Osteocyte (in vitro differentiated cells): ENCODE results near the gene FAM156B. TPM values are rescaled to one million over a fixed set of nuclear protein-coding genes. Genes with fewer than 3 reads are reported as not detected.
"Not testable (repeated sequence)": the region's sequence is repeated elsewhere in the genome, so short reads cannot be mapped to it uniquely, and the experiment has no call there.

Experiments used
- DNase-seq: peaks from one replicate; pipeline ENCODE4 v3.0.0; 2021; ENCODE audit warnings: mixed read lengths; ENCODE audit not compliant: unreplicated experiment; ENCODE audit errors: extremely low spot score
- H3K27ac Mint-ChIP-seq: one replicate; pipeline ENCODE4 v1.8.0; 2021; ENCODE audit warnings: mild to moderate bottlenecking, mixed read lengths; ENCODE audit not compliant: unreplicated experiment
- H3K27me3 Mint-ChIP-seq: one replicate; pipeline ENCODE4 v1.8.0; 2021; ENCODE audit warnings: mixed read lengths; ENCODE audit not compliant: unreplicated experiment
- H3K36me3 Mint-ChIP-seq: one replicate; pipeline ENCODE4 v1.8.0; 2021; ENCODE audit warnings: mixed read lengths; ENCODE audit not compliant: unreplicated experiment
- H3K4me1 Mint-ChIP-seq: one replicate; pipeline ENCODE4 v1.8.0; 2021; ENCODE audit warnings: mixed read lengths; ENCODE audit not compliant: unreplicated experiment
- H3K4me3 Mint-ChIP-seq: one replicate; pipeline ENCODE4 v1.8.0; 2021; ENCODE audit warnings: mild to moderate bottlenecking, moderate library complexity, mixed read lengths; ENCODE audit not compliant: unreplicated experiment
- H3K9me3 Mint-ChIP-seq: one replicate; pipeline ENCODE4 v1.8.0; 2021; ENCODE audit warnings: mixed read lengths; ENCODE audit not compliant: unreplicated experiment
- long read RNA-seq: library from polyadenylated mRNA; unstranded; transcript quantifications from one replicate; pipeline ENCODE4 v2.0.0, GENCODE V29; 2021
- total RNA-seq: library from RNA; stranded (reverse); gene quantifications from 2 replicates; pipeline ENCODE4 v1.2.1, GENCODE V29; 2021
- TF ChIP-seq, protein P1 (sequence below): fragments of 200-600 bp; sonication (generic); IDR thresholded peaks from 2 replicates; pipeline ENCODE4 v1.5.0; 2021; ENCODE audit warnings: antibody characterized with exemption, mild to moderate bottlenecking, moderate library complexity

Gene FAM156B, protein sequence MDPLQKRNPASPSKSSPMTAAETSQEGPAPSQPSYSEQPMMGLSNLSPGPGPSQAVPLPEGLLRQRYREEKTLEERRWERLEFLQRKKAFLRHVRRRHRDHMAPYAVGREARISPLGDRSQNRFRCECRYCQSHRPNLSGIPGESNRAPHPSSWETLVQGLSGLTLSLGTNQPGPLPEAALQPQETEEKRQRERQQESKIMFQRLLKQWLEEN
- 20.7 and 24.6 TPM in 2 replicates for total RNA-seq
- long read RNA-seq, transcript FAM156B-201 (3 exons, 2,537 nt), result minor isoform, 20 of 62 reads
- long read RNA-seq, transcript FAM156B-203 (4 exons, 2,942 nt), result minor isoform, 8 of 62 reads
- long read RNA-seq, transcript FAM156B-206 (4 exons, 776 nt), result major isoform, 21 of 62 reads
- long read RNA-seq, partial matches to known transcripts, result 2 of 62 reads
- long read RNA-seq, other reads (novel, unspliced or antisense), result 7 of 62 reads

DNA sequence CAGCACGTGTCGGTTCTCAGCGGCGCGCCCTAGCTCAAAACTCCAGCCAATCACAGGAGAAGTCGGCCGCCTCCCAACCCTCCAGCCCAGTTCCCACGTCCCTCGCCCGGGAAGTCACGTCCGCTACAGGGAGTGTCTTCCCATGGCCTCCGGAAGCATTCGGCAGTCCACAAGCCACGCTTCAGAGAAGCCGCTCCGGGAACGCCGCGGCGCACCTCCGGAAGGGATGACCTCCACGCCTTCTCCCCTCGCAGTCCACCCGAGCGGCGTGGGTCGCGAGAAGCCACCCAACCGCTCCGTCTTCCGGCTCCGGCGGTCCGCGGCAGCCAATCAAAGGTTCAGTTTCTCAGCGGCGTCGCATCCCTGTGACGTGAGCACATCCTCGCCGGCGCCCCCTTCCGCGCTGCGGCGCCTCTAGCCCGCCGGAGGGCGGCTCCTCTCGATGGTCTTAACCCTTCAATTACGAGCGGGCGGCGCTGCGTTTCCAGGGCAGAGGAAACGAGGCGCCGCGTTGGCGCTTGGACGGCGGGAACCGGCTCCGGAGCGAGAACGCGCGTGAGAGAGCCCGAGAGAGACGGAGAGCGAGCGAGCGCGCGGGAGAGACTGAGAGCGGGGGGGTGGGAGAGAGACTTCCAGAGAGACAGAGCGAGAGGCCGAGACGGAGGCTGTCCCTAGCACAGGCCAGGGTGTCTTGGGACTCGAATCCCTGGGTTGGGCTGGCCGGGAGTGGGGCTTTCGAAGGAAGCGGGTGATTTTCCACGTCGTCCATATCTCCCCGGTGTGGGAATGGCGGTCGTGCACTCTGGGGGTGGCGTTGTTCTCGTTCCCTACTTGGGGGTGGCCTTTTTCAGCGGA is at the start of gene FAM156B:
FAM156B (plus strand) TSS at position 476 of the 855 bp plus-strand sequence. CDS start 9,896 bp downstream, outside the sequence.
- not testable (repeated sequence) for H3K27ac Mint-ChIP-seq, H3K4me1 Mint-ChIP-seq

DNA sequence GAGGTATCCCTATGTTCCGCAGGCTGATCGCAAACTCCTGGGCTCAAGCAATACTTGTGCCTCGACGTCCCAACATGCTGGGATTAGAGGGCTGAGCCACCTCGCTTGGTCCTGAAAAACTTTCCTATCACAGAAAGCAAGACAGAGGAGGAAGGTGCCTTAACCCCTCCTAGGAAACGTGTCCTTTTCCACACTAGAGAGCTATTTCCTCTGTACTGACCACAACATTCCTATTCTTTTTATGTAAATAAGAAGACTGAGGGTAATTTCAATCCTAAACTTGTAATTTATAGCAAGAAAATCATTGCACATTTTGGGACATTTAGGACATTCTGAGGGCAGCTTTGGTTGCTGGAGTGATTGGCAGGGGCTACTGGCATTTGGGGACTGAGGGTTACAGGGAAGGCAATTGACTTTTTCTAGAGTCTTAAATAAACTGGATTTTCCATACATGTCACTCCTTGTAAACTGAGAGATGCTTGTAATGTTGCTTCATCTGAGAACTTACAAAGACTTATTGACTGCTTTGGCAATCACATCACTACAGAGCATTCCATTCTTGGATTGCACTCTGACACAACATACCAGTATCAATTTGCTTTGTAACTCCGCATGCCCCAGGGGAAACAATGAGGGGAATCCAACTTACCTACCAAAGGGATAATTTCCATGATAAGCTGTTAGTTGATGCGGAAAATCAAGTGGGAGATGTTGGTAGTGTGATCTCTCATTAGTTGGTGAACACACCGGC is 44.8 kb upstream of the FAM156B start:
- TF ChIP-seq, protein P1, sequence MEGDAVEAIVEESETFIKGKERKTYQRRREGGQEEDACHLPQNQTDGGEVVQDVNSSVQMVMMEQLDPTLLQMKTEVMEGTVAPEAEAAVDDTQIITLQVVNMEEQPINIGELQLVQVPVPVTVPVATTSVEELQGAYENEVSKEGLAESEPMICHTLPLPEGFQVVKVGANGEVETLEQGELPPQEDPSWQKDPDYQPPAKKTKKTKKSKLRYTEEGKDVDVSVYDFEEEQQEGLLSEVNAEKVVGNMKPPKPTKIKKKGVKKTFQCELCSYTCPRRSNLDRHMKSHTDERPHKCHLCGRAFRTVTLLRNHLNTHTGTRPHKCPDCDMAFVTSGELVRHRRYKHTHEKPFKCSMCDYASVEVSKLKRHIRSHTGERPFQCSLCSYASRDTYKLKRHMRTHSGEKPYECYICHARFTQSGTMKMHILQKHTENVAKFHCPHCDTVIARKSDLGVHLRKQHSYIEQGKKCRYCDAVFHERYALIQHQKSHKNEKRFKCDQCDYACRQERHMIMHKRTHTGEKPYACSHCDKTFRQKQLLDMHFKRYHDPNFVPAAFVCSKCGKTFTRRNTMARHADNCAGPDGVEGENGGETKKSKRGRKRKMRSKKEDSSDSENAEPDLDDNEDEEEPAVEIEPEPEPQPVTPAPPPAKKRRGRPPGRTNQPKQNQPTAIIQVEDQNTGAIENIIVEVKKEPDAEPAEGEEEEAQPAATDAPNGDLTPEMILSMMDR, result no peak
- H3K4me3 Mint-ChIP-seq, result no peak overlapping the region
- H3K9me3 Mint-ChIP-seq, result peaks cover 13% of the 10 kb centered on the region
- no peak overlapping the region for H3K27ac Mint-ChIP-seq
- peaks cover 9% of the 10 kb centered on the region for H3K4me1 Mint-ChIP-seq
- DNase-seq, result no peak
- H3K27me3 Mint-ChIP-seq, result peaks cover 2% of the 10 kb centered on the region
- no peaks in the 10 kb centered on the region for H3K36me3 Mint-ChIP-seq

More for the DNA sequence above, at the start of gene FAM156B:
- H3K36me3 Mint-ChIP-seq, DNase-seq, H3K4me3 Mint-ChIP-seq, H3K9me3 Mint-ChIP-seq, H3K27me3 Mint-ChIP-seq: not testable (repeated sequence)

DNA sequence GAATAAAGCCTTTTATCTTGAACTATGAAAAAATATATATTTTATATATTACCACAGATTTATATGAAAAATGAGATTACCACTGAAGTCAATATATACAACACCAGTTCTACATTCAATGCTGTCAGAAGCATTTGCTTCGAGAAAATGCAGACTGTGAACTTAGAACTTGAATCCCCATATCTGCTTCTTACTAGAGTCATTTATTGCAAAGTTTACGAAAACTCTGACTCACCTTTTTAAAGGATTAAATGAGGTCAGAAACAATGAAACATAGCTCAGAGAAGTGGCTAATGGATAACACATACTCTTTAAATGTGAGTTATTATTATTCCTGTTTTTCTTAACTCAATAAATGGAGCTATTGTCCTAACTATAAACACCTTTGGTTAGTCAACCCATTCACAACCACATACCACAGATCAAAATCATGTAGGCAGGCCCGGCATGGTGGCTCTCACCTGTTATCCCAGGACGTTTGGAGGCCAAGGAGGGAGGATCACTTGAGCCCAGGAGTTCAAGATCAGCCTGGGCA is 40.1 kb upstream of the FAM156B start:
- not testable (repeated sequence) for H3K4me1 Mint-ChIP-seq, H3K4me3 Mint-ChIP-seq, DNase-seq, H3K27me3 Mint-ChIP-seq, H3K36me3 Mint-ChIP-seq, H3K27ac Mint-ChIP-seq
- peaks cover 26% of the 10 kb centered on the region for H3K9me3 Mint-ChIP-seq

DNA sequence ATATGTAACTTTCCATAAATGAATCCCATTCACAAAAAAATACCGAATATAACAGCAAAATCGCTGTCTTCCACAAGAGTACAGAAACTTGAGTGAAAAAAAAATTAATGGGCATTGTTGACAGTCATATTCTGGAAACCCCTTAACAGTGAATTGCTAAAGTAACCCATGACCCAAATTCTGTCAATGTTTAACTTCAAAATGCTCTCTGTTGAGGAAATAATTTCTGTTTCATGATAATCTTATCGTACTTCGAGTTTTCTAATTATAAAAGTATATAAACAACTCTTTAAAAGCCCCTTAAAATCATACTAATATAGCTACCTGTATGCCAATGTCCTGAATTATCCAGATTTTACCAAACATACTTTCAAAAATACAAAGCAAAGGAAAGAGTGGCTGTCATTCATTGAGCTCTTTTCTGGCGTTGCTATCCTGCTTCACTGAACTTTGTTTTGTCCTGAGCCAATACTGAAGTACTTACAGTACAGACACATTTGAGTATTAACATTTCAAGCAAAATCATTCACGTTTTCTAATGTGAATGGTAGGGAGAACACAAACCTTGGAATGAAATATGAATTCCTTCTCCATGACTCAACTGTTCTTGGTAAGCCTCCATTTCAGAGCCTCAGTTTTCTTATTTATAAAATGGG is 31.7 kb upstream of the FAM156B start:
- H3K36me3 Mint-ChIP-seq, result no peaks in the 10 kb centered on the region
- TF ChIP-seq, protein P1, result no peak
- peaks cover 12% of the 10 kb centered on the region for H3K9me3 Mint-ChIP-seq
- H3K27me3 Mint-ChIP-seq, result peaks cover 12% of the 10 kb centered on the region
- no peak overlapping the region for H3K4me3 Mint-ChIP-seq
- no peaks in the 10 kb centered on the region for H3K4me1 Mint-ChIP-seq
- no peak for DNase-seq
- H3K27ac Mint-ChIP-seq, result no peak overlapping the region

DNA sequence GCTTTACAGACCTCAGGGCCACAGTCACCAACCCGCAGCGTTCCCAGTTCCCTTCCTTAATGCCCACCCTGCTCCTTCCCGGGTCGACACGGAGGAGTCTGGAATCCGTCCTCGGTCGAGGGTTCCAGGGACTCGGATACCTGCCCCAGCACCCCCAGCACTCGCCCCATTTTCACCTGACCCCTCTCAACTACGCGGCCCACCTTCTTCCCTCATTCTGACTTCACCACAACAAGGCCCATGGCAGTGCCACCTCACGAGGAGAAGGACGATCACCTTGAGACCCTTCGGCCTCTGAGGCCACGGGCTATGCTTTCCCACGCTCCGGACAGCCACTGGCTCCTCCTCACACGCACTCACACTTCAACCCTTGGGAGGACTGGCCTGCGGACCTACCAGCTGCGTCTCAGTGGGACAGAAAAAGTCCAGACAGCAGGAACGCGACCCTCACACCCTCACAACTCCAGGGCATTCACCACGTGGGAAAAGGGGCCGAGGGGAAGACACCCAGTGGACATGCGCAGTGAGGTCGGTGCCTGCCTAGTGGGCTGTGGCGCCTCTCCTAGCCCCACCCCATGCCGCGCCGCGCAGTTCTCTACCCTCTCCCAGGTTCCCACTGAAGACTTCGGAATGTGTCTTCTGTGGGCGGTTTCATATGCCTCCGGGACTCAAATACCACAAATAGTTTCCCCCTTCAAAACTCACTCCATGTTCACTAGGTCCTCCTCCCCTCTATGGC is 29.4 kb upstream of the FAM156B start, which contains the start of gene XAGE3:
XAGE3 (minus strand) TSS at position 474 of the 739 bp plus-strand sequence. CDS start 950 bp downstream, outside the sequence.
- no peak for DNase-seq
- Mint-ChIP-seq H3K4me1 (no peaks in the 10 kb centered on the region), H3K36me3 (no peaks in the 10 kb centered on the region), H3K9me3 (peaks cover 4% of the 10 kb centered on the region), H3K4me3 (no peak within 1 kb of the TSS), H3K27me3 (peaks cover 11% of the 10 kb centered on the region), H3K27ac (no peak within 1 kb of the TSS)
- TF ChIP-seq, protein P1, result no peak
